Measurements from ENCODE around the gene SRD5A3.

- TF ChIP-seq CTCF (conservative IDR thresholded peaks at IDR 0.05) (no peak), ZFX (IDR thresholded peaks at IDR 0.05) (0 out of 2 replicates have a peak, but pooled peaks have one; percentile 70)
Measured at GRCh38 chr4:55346851-55347255, 811 bp downstream of the SRD5A3 start.

Measured in C4-2B (cell line).